Transverse colon (tissue), 4 donors: Measurements from ENCODE around the gene ZDHHC24. TPM values are rescaled to one million over a fixed set of nuclear protein-coding genes. Genes with fewer than 3 reads are reported as not detected.
"Not testable (repeated sequence)": the region's sequence is repeated elsewhere in the genome, so short reads cannot be mapped to it uniquely, and the experiment has no call there.

Source experiments
- DNase-seq: peaks from one replicate; pipeline ENCODE4 v3.0.0-alpha.2; 2019
- H3K27ac ChIP-seq, 4 donors: fragments of 200-600 bp; sonication (generic); 2 replicates each; pipeline ENCODE4 v1.5.1; 2016 to 2018; ENCODE audit warnings: inconsistent platforms in 4 of 4
- H3K27me3 ChIP-seq: fragments of 200-600 bp; sonication (generic); 2 replicates; pipeline ENCODE4 v1.5.1; 2017; ENCODE audit warnings: inconsistent platforms
- H3K36me3 ChIP-seq, 4 donors: fragments of 200-600 bp; sonication (generic); 2 replicates each; pipeline ENCODE4 v1.5.1; 2017 to 2019; ENCODE audit warnings: inconsistent platforms in 4 of 4
- H3K4me1 ChIP-seq, 4 donors: fragments of 200-600 bp; sonication (generic); 2 replicates each; pipeline ENCODE4 v1.5.1; 2017 to 2020; ENCODE audit warnings: inconsistent platforms in 4 of 4
- H3K4me3 ChIP-seq, 4 donors: fragments of 200-600 bp; sonication (generic); 1 replicate in 1 of 4; 2 replicates in 3 of 4; pipeline versions ENCODE4 v1.5.1 to v1.6.1; 2017 to 2019; ENCODE audit warnings: inconsistent platforms in 4 of 4
- H3K9me3 ChIP-seq, 2 donors: fragments of 200-600 bp; sonication (generic); 2 replicates each; pipeline ENCODE4 v1.5.1; 2017 to 2019; ENCODE audit warnings: inconsistent platforms in 2 of 2
- EP300 ChIP-seq: sonication (generic); formaldehyde crosslinking; IDR thresholded peaks from one replicate; pipeline ENCODE4 v1.6.1; 2017; ENCODE audit warnings: antibody characterized with exemption, low read depth
- POLR2A ChIP-seq: fragments of 450-650 bp; IDR thresholded peaks from one replicate; pipeline ENCODE4 v1.6.1; 2016; ENCODE audit warnings: antibody characterized with exemption, mild to moderate bottlenecking, moderate library complexity
- POLR2AphosphoS5 ChIP-seq, 3 donors: sonication (generic); formaldehyde crosslinking; IDR thresholded peaks; one replicate each; pipeline ENCODE4 v1.6.1; 2016; ENCODE audit warnings: antibody characterized with exemption in 3 of 3
- WGBS, 2 donors: methylation state at CpG; one replicate each; pipeline ENCODE4 v1.1.5; 2018; ENCODE audit warnings: low coverage in 1 of 2; 5-methylcytosine and 5-hydroxymethylcytosine counted together
- in situ Hi-C, 4 donors: fragments of 200-750 bp; cut with MboI; loops; one replicate each; pipeline versions ENCODE4 v1.15.0 to v1.15.1; 2017; ENCODE audit warnings: low sequenced_read_pairs in 3 of 4, low pct_ligation_motif_present in 1 of 4, low pct_unique_long_range_greater_than_20kb in 1 of 4
- intact Hi-C: fragments of 100-400 bp; cut with DNase I; formaldehyde crosslinking; loops from one replicate; pipeline ENCODE4 v1.15.1; 2023; ENCODE audit warnings: low total_unique reads
- total RNA-seq, 4 donors: library from RNA; depleted of rRNA; stranded (reverse); fragments of >200 nt; gene quantifications; one replicate each; pipeline ENCODE4 v1.1.0, GENCODE V29; 2016
- TF ChIP-seq, protein P1 (sequence below), 5 experiments: fragments of 200-600 bp in 3 of 5; fragments of 450-650 bp in 2 of 5; sonication (generic) in 3 of 5; IDR thresholded peaks; 1 replicate in 2 of 5; 2 replicates in 3 of 5; pipeline ENCODE4 v1.5.1; 2016 to 2017; ENCODE audit warnings: antibody characterized with exemption in 5 of 5, inconsistent platforms in 3 of 5, mild to moderate bottlenecking in 2 of 5, moderate library complexity in 1 of 5

ZDHHC24 gene
- total RNA-seq, 4 donors from 2014 or later, result 12.1 to 34.4 (median 13.8) TPM

DNA sequence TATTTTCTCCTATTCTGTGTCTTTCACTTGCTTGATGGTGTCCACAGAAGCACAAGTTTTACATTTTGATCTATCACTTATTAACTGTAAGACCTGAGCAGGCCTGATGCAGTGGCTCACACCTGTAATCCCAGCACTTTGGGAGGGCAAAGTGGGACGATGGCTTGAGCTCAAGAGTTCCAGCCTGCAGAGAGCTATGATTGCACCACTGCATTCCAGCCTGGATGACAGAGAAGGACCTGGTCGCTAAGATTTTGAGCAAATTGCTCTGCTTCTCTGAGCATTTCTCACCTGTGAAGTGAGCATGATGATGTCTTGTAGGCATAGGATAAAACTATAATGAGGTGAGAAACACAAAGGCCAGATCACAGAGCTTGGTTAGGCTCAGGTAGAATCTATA, 40.3 kb upstream of the ZDHHC24 start:
- no peaks in the 10 kb centered on the region for H3K36me3 ChIP-seq
- no peaks in the 10 kb centered on the region for H3K27me3 ChIP-seq
- no peaks in the 10 kb centered on the region for H3K9me3 ChIP-seq
- WGBS, 2 donors, result 40 to 49% methylated on average over 2 of the region's 2 CpGs
- in situ Hi-C loops, result loop anchor here in 1 of 4 donors (10.0 kb wide), 1 partner anchor 89 kb away; the partner anchor contains the start of gene RBM4B
- no peaks in the 10 kb centered on the region for H3K4me1 ChIP-seq
- intact Hi-C loops, result no loop called here
- H3K4me3 ChIP-seq, result no peak overlapping the region
- DNase-seq, result no peak
- TF ChIP-seq, protein P1, sequence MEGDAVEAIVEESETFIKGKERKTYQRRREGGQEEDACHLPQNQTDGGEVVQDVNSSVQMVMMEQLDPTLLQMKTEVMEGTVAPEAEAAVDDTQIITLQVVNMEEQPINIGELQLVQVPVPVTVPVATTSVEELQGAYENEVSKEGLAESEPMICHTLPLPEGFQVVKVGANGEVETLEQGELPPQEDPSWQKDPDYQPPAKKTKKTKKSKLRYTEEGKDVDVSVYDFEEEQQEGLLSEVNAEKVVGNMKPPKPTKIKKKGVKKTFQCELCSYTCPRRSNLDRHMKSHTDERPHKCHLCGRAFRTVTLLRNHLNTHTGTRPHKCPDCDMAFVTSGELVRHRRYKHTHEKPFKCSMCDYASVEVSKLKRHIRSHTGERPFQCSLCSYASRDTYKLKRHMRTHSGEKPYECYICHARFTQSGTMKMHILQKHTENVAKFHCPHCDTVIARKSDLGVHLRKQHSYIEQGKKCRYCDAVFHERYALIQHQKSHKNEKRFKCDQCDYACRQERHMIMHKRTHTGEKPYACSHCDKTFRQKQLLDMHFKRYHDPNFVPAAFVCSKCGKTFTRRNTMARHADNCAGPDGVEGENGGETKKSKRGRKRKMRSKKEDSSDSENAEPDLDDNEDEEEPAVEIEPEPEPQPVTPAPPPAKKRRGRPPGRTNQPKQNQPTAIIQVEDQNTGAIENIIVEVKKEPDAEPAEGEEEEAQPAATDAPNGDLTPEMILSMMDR (IDR thresholded peaks at IDR 0.05), result no peak
- no peak overlapping the region for H3K27ac ChIP-seq

DNA sequence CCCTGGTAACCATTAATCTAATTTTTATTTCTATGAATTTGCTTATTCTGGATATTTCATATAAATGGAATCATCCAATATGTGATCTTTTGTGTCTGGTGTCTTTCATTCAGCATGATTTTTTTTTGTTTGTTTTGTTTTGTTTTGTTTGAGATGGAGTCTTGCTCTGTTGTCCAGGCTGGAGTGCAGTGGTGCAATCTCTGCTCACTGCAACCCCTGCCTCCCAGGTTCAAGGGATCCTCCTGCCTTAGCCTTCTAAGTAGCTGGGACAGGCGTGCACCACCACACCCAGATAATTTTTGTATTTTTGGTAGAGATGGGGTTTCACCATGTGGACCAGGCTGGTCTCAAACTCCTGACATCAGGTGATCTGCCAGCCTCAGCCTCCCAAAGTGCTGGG, 39.6 kb upstream of the ZDHHC24 start:
- in situ Hi-C loops, result loop anchor here in 1 of 4 donors (10.0 kb wide), 1 partner anchor 89 kb away; the partner anchor contains the start of gene RBM4B
- H3K27ac ChIP-seq, H3K4me1 ChIP-seq, DNase-seq, H3K27me3 ChIP-seq, intact Hi-C loops, H3K36me3 ChIP-seq, H3K4me3 ChIP-seq, H3K9me3 ChIP-seq: not testable (repeated sequence)
- WGBS, 2 donors, result 83 to 100% methylated on average over 1 of the region's 1 CpG

DNA sequence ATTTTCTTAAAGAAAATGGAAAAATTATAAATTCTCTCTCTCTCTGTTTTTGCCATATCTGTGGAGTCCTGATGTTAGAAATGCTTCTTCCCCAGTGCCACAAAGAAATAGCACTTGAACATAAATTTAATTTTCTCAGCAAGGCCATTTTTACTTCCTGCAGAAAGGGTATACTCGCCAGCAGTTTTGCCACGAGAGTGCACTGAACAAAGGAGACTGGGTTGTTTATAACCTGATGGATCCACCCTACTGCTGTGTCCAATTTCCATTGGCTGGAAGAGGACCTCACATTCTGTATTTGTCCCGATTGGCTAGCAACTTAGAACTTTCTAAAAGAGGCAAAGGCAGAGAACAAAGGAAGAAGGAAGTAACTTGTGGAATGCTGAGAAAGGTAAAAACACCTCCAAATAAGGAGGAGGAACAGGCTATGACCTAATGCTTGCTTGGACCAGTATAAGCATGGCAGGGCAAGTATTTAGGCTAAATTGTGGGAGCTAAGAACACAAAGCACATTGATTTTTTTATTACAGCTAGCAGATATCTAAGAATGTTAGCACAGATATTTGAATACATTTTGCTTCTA, 36.8 kb upstream of the ZDHHC24 start:
- in situ Hi-C loops, result loop anchor here in 2 of 4 donors (5.0 to 10.0 kb wide), 2 partner anchors 92 to 100 kb away; partner anchors contain the start of gene RBM4B (in 1 of the 2)

DNA sequence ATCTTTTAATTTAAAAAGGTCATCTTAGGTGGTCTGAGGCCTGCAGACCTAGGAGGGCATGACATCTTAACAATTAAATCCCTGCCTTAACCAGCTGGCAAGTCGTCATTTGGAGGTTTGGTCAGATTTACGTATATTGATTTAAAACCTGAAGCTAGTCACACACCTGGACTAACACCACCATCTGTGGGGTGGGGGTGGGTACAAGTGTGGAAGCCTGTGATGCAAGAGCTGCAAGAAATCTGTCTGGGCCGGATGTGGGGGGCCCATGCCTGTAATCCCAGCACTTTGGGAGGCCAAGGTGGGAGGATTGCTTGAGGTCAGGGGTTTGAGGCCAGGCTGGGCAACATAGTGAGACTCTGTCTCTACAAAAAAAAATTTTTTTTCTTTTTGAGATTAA, 35.4 kb upstream of the ZDHHC24 start:
- H3K4me1 ChIP-seq, result no peaks in the 10 kb centered on the region
- 77 to 83% methylated on average over 1 to 3 of the region's 3 CpGs for WGBS, 2 donors
- DNase-seq, result no peak
- no peaks in the 10 kb centered on the region for H3K27me3 ChIP-seq
- intact Hi-C loops (no loop called here), in situ Hi-C loops (loop anchor here in 2 of 4 donors (5.0 to 10.0 kb wide), 2 partner anchors 94 to 101 kb away; partner anchors contain the start of gene RBM4B (in 1 of the 2))
- TF ChIP-seq POLR2A, result no peak
- no peak for TF ChIP-seq EP300
- TF ChIP-seq POLR2AphosphoS5 (IDR thresholded peaks at IDR 0.05), result no peak
- TF ChIP-seq, protein P1 (IDR thresholded peaks at IDR 0.05), result no peak
- no peak overlapping the region for H3K27ac ChIP-seq
- no peaks in the 10 kb centered on the region for H3K36me3 ChIP-seq
- no peaks in the 10 kb centered on the region for H3K9me3 ChIP-seq
- no peak overlapping the region for H3K4me3 ChIP-seq

More for the DNA sequence above, 36.8 kb upstream of the ZDHHC24 start:
- H3K9me3 ChIP-seq, H3K27ac ChIP-seq, H3K4me1 ChIP-seq, intact Hi-C loops, H3K4me3 ChIP-seq, H3K36me3 ChIP-seq, DNase-seq, H3K27me3 ChIP-seq: not testable (repeated sequence)
- WGBS, 2 donors, result 72 to 81% methylated on average over 3 of the region's 3 CpGs

DNA sequence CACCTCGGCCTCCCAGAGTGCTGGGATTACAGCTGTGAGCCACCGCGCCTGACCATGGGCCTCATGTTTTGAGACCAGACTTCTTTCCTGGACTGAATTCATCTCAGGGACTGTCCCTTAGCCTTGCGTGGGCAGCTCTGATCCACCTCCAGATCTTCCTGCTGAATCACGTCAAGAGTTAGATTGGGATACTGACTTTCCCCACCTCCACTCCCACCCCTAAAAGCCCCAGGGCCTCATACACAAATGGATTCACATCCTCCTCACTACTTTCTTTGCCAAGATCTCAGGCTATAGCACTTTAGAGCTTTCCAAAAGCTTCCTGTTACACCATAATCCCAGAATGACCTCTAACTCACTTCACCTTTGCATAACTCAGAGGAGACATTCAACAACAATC, 35.0 kb upstream of the ZDHHC24 start:
- DNase-seq, result no peak
- 73 to 83% methylated on average over 4 to 5 of the region's 5 CpGs for WGBS, 2 donors
- H3K27ac ChIP-seq, result no peak overlapping the region
- no peak for TF ChIP-seq POLR2A
- TF ChIP-seq EP300, result no peak
- TF ChIP-seq, protein P1 (IDR thresholded peaks at IDR 0.05), result no peak
- no peak for TF ChIP-seq POLR2AphosphoS5 (IDR thresholded peaks at IDR 0.05)
- no peaks in the 10 kb centered on the region for H3K9me3 ChIP-seq
- no peak overlapping the region for H3K4me3 ChIP-seq
- no peaks in the 10 kb centered on the region for H3K36me3 ChIP-seq
- intact Hi-C loops (no loop called here), in situ Hi-C loops (loop anchor here in 2 of 4 donors (5.0 to 10.0 kb wide), 2 partner anchors 94 to 101 kb away; partner anchors contain the start of gene RBM4B (in 1 of the 2))
- H3K27me3 ChIP-seq, result peaks cover 1% of the 10 kb centered on the region
- H3K4me1 ChIP-seq, result no peaks in the 10 kb centered on the region
